HepG2 (cell line): ENCODE data around the gene UROS. TPM values are rescaled to one million over a fixed set of nuclear protein-coding genes. Genes with fewer than 3 reads are reported as not detected.

Experiments used
- ATAC-seq: fragments of 200-7000 bp; cut with Tn5 transposase; 3 replicates; pipeline ENCODE4 v1.9.1; 2020; ENCODE audit warnings: mild to moderate bottlenecking, moderate library complexity
- BruUV-seq: library from RNA; stranded (reverse); fragments of 400-500 nt; replicated peaks from 2 replicates; lab custom pipeline; 2021; lab: Mats Ljungman, UMichigan
- CTCF ChIA-PET: fragments of 300-600 bp; formaldehyde crosslinking; extraction: SDS; loops from one replicate; lab custom pipeline; 2021; ENCODE audit warnings: low total read pairs, inconsistent platforms, low intra/inter-chr PET ratio; lab: Yijun Ruan, JAX
- POLR2A ChIA-PET: fragments of 350-600 bp; sonication (Branson Sonifier 250); formaldehyde crosslinking; loops from one replicate; lab custom pipeline; 2020; ENCODE audit warnings: antibody characterized with exemption, inconsistent platforms; lab: Yijun Ruan, JAX
- DNase-seq: peaks from one replicate; pipeline ENCODE4 v3.0.0-alpha.2; 2015; ENCODE audit warnings: low spot score
- FAIRE-seq: peaks from 3 replicates; lab custom pipeline; 2011; peaks lifted over from hg19 to GRCh38; lab: Jason Lieb, UNC
- H2AFZ ChIP-seq: one replicate; pipeline ENCODE4 v1.6.1; 2011; ENCODE audit warnings: low read length, inconsistent platforms
- H3K27ac ChIP-seq: fragments of 300-600 bp; 3 replicates; pipeline ENCODE4 v1.8.0; 2011; ENCODE audit warnings: mixed run types, mild to moderate bottlenecking, mixed read lengths, low read length, inconsistent platforms; ENCODE audit not compliant: insufficient read depth; ENCODE audit errors: extremely low read length
- H3K27me3 ChIP-seq, 2 experiments: fragments of 200-600 bp in 1 of 2; 2 replicates in 1 of 2; 3 replicates in 1 of 2; pipeline versions ENCODE4 v1.6.0 to v1.8.0; 2011; ENCODE audit warnings: low read length in 2 of 2, mild to moderate bottlenecking in 2 of 2, moderate library complexity in 2 of 2, inconsistent platforms in 1 of 2; ENCODE audit not compliant: insufficient read depth in 2 of 2, control insufficient read depth in 1 of 2
- H3K36me3 ChIP-seq, 2 experiments: fragments of 200-600 bp in 1 of 2; replicated peaks in 1 of 2; 2 replicates in 1 of 2; 3 replicates in 1 of 2; pipeline versions ENCODE4 v1.5.1 to v1.8.0; 2011; ENCODE audit warnings: low read length in 2 of 2, inconsistent platforms in 1 of 2; ENCODE audit not compliant: insufficient read depth in 2 of 2, control insufficient read depth in 1 of 2
- H3K4me1 ChIP-seq: 2 replicates; pipeline ENCODE4 v1.5.1; 2012; ENCODE audit warnings: low read length, inconsistent platforms; ENCODE audit not compliant: insufficient read depth
- H3K4me2 ChIP-seq: 2 replicates; pipeline ENCODE4 v1.6.0; 2011; ENCODE audit warnings: low read depth, low read length, inconsistent platforms
- H3K4me3 ChIP-seq, 3 experiments: fragments of 200-600 bp in 1 of 3; sonication (generic), shearing (Covaris generic) in 1 of 3; replicated peaks in 1 of 3; 2 replicates each; pipeline ENCODE4 v1.5.1; 2011 to 2016; ENCODE audit warnings: low read length in 3 of 3, inconsistent platforms in 2 of 3, low read depth in 2 of 3, mild to moderate bottlenecking in 2 of 3, control low read depth in 1 of 3, mixed read lengths in 1 of 3; ENCODE audit not compliant: insufficient read depth in 1 of 3
- H3K79me2 ChIP-seq: one replicate; pipeline ENCODE4 v1.6.1; 2011; ENCODE audit warnings: low read length, inconsistent platforms; ENCODE audit not compliant: insufficient read depth
- H3K9ac ChIP-seq: 2 replicates; pipeline ENCODE4 v1.6.0; 2011; ENCODE audit warnings: mild to moderate bottlenecking, low read depth, low read length, inconsistent platforms; ENCODE audit not compliant: insufficient read depth
- H3K9me3 ChIP-seq: 2 replicates; pipeline ENCODE4 v1.5.1; 2012; ENCODE audit warnings: mild to moderate bottlenecking, low read length
- H4K20me1 ChIP-seq: 2 replicates; pipeline ENCODE4 v1.6.0; 2011; ENCODE audit warnings: inconsistent platforms, mild to moderate bottlenecking, low read length, moderate library complexity; ENCODE audit not compliant: insufficient read depth
- DPF2 ChIP-seq: sonication (generic); formaldehyde crosslinking; IDR thresholded peaks from 2 replicates; pipeline ENCODE4 v1.4.0; 2020; ENCODE audit warnings: mild to moderate bottlenecking, low read depth, missing genetic modification reagents, borderline replicate concordance
- ETV6 ChIP-seq: sonication (generic); formaldehyde crosslinking; conservative IDR thresholded peaks from 2 replicates; pipeline ENCODE4 v1.4.0; 2020; ENCODE audit warnings: missing genetic modification reagents
- FOXK1 ChIP-seq: sonication (generic); formaldehyde crosslinking; IDR thresholded peaks from 2 replicates; pipeline ENCODE4 v1.4.0; 2020; ENCODE audit warnings: low read depth, missing genetic modification reagents, borderline replicate concordance
- HNF4A ChIP-seq: sonication (generic); formaldehyde crosslinking; IDR thresholded peaks from 2 replicates; pipeline ENCODE4 v1.4.0; 2020; ENCODE audit warnings: missing genetic modification reagents
- MATR3 ChIP-seq: sonication (generic); formaldehyde crosslinking; IDR thresholded peaks from 2 replicates; pipeline ENCODE4 v1.4.0; 2020; ENCODE audit warnings: missing genetic modification reagents
- MIER3 ChIP-seq: IDR thresholded peaks from 2 replicates; pipeline ENCODE4 v1.6.1; 2016; ENCODE audit warnings: missing compliant biosample characterization, borderline replicate concordance
- NFE2L2 ChIP-seq: fragments of 150-350 bp; IDR thresholded peaks from 2 replicates; pipeline ENCODE4 v1.6.1; 2014; ENCODE audit warnings: low read length
- NFIC ChIP-seq: IDR thresholded peaks from 2 replicates; pipeline ENCODE4 v1.6.1; 2012; ENCODE audit warnings: mild to moderate bottlenecking, low read length, inconsistent platforms
- PHF5A ChIP-seq: IDR thresholded peaks from one replicate; pipeline ENCODE4 v1.6.1; 2018; ENCODE audit warnings: low read depth, missing genetic modification reagents; ENCODE audit not compliant: unreplicated experiment
- PITX1 ChIP-seq: sonication (generic); formaldehyde crosslinking; IDR thresholded peaks from 2 replicates; pipeline ENCODE4 v1.5.1; 2020; ENCODE audit warnings: mild to moderate bottlenecking, missing genetic modification reagents
- POLR2AphosphoS5 ChIP-seq: IDR thresholded peaks from 2 replicates; pipeline ENCODE4 v1.6.1; 2012; ENCODE audit warnings: low read depth, low read length
- TFAP4 ChIP-seq: sonication (generic); IDR thresholded peaks from 2 replicates; pipeline ENCODE4 v1.6.1; 2016; ENCODE audit warnings: low read depth, borderline replicate concordance
- ZFP36L1 ChIP-seq: sonication (generic); formaldehyde crosslinking; IDR thresholded peaks from 2 replicates; pipeline ENCODE4 v1.8.0; 2022; ENCODE audit warnings: mild to moderate bottlenecking, missing genetic modification reagents, moderate library complexity
- ZMAT5 ChIP-seq: sonication (generic); formaldehyde crosslinking; IDR thresholded peaks from 2 replicates; pipeline ENCODE4 v1.5.0; 2020; ENCODE audit warnings: mild to moderate bottlenecking, low read depth, missing genetic modification reagents, borderline replicate concordance
- ZNF296 ChIP-seq: sonication (generic); formaldehyde crosslinking; conservative IDR thresholded peaks from 2 replicates; pipeline ENCODE4 v1.5.0; 2020; ENCODE audit warnings: mild to moderate bottlenecking, missing genetic modification reagents
- ZNF543 ChIP-seq: sonication (generic); formaldehyde crosslinking; IDR thresholded peaks from 2 replicates; pipeline ENCODE4 v1.4.0; 2020; ENCODE audit warnings: mild to moderate bottlenecking, missing genetic modification reagents
- ZNF660 ChIP-seq: sonication (generic); formaldehyde crosslinking; IDR thresholded peaks from 2 replicates; pipeline ENCODE4 v1.5.1; 2020; ENCODE audit warnings: mild to moderate bottlenecking, low read depth, missing genetic modification reagents, borderline replicate concordance
- WGBS: methylation state at CpG from one replicate; pipeline ENCODE4 v1.1.6; 2017; ENCODE audit warnings: low lambda C conversion rate; 5-methylcytosine and 5-hydroxymethylcytosine counted together
- in situ Hi-C: cut with HindIII; loops from 2 replicates; pipeline ENCODE4 v1.10.0; 2017; ENCODE audit warnings: low pct_unique_long_range_greater_than_20kb; ENCODE audit not compliant: extremely low pct_ligation_motif_present
- intact Hi-C: fragments of 100-400 bp; cut with micrococcal nuclease; formaldehyde crosslinking; loops from one replicate; pipeline ENCODE4 v1.10.0; 2022; ENCODE audit not compliant: unreplicated experiment
- polyA plus RNA-seq, 8 experiments: library from polyadenylated mRNA; depleted of rRNA in 3 of 8; stranded (reverse) in 7 of 8; unstranded in 1 of 8; fragments of >200 nt; fragmentation: Illumina TruSeq in 4 of 8; extraction: Trizol in 4 of 8; gene quantifications; 2 replicates each; pipeline versions ENCODE4 v1.2.1 to v1.2.3, GENCODE V29; 2011 to 2016; ENCODE audit warnings: low read depth in 4 of 8, missing spikeins in 1 of 8, mixed read lengths in 1 of 8; ENCODE audit not compliant: insufficient read depth in 1 of 8
- total RNA-seq, 5 experiments: library from RNA; depleted of rRNA; stranded (reverse); fragments of >200 nt; fragmentation: Illumina TruSeq; extraction: Trizol; gene quantifications; 2 replicates each; pipeline ENCODE4 v1.2.3, GENCODE V29; 2016; ENCODE audit warnings: low read depth in 1 of 5
- TF ChIP-seq, protein P1 (sequence below): sonication (generic); formaldehyde crosslinking; IDR thresholded peaks from 2 replicates; pipeline ENCODE4 v1.5.1; 2020; ENCODE audit warnings: missing genetic modification reagents, mild to moderate bottlenecking, borderline replicate concordance

The UROS gene
- total and polyA plus RNA-seq, 2 of the 13 experiments (the other 11 are each of a cell fraction or from before 2014, with no cell fraction given): 14.8 to 49.9 TPM

GRCh38 chr10:125848371-125848770, 25.3 kb upstream of the UROS start (continued):
- TF ChIP-seq ZMAT5 (CRISPR knock-in tag) (no peak), PHF5A (no peak)

- intact Hi-C loops: no loop called here
- H3K9ac ChIP-seq: no peak overlapping the region
- 100% methylated on average over 3 of the region's 3 CpGs for WGBS
- no peak overlapping the region for H2AFZ ChIP-seq
- peaks cover 12 to 18% of the 10 kb centered on the region in 2 experiments for H3K36me3 ChIP-seq
- FAIRE-seq: no peak
- no peak overlapping the region for H3K27ac ChIP-seq
- ATAC-seq: no peak
- H4K20me1 ChIP-seq: no peaks in the 10 kb centered on the region
- ChIA-PET CTCF (no interaction called here), POLR2A (no interaction called here)
- no peak for DNase-seq
- H3K27me3 ChIP-seq: no peaks in the 10 kb centered on the region
- H3K4me2 ChIP-seq: no peak overlapping the region
- BruUV-seq: no TSS peak
- H3K79me2 ChIP-seq: no peaks in the 10 kb centered on the region
- TF ChIP-seq ETV6 (CRISPR knock-in tag) (no peak), ZFP36L1 (CRISPR knock-in tag) (no peak), ZMAT5 (CRISPR knock-in tag) (no peak), ZNF660 (CRISPR knock-in tag) (no peak), MATR3 (CRISPR knock-in tag) (no peak), TFAP4 (no peak), FOXK1 (CRISPR knock-in tag) (no peak), PITX1 (CRISPR knock-in tag) (no peak), NFE2L2 (no peak), NFIC (no peak), ZNF296 (CRISPR knock-in tag) (no peak), DPF2 (CRISPR knock-in tag) (no peak), MIER3 (CRISPR knock-in tag) (no peak), HNF4A (no peak), ZNF543 (no peak), POLR2AphosphoS5 (no peak)
- TF ChIP-seq, protein P1, sequence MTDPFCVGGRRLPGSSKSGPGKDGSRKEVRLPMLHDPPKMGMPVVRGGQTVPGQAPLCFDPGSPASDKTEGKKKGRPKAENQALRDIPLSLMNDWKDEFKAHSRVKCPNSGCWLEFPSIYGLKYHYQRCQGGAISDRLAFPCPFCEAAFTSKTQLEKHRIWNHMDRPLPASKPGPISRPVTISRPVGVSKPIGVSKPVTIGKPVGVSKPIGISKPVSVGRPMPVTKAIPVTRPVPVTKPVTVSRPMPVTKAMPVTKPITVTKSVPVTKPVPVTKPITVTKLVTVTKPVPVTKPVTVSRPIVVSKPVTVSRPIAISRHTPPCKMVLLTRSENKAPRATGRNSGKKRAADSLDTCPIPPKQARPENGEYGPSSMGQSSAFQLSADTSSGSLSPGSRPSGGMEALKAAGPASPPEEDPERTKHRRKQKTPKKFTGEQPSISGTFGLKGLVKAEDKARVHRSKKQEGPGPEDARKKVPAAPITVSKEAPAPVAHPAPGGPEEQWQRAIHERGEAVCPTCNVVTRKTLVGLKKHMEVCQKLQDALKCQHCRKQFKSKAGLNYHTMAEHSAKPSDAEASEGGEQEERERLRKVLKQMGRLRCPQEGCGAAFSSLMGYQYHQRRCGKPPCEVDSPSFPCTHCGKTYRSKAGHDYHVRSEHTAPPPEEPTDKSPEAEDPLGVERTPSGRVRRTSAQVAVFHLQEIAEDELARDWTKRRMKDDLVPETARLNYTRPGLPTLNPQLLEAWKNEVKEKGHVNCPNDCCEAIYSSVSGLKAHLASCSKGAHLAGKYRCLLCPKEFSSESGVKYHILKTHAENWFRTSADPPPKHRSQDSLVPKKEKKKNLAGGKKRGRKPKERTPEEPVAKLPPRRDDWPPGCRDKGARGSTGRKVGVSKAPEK (CRISPR knock-in tag): no peak
- peaks cover 33% of the 10 kb centered on the region for H3K4me1 ChIP-seq
- H3K4me3 ChIP-seq: no peak overlapping the region
- in situ Hi-C loops: no loop called here
- H3K9me3 ChIP-seq: no peaks in the 10 kb centered on the region
Measured at GRCh38 chr10:125846894-125847293, 23.8 kb upstream of the UROS start.
